ENCODE results near the gene HCST.

DNA sequence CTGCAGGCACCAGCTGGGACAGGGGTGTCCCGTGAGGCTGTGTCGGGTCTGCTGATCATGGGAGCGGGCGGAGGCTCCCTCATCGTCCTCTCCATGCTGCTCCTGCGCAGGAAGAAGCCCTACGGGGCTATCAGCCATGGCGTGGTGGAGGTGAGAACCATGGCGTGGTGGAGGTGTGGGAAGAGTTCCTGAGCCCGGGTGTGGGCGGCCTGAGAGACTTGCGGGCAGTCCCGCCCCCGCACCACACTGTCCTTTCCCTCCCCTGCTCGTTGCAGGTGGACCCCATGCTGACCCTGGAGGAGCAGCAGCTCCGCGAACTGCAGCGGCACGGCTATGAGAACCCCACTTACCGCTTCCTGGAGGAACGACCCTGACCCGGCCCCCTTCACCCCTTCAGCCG, 23.3 kb upstream of the HCST start:
- TF ChIP-seq GATA2 (IDR thresholded peaks at IDR 0.05; ENCODE audit: low read depth, low read length) (no peak), GATA3 (IDR thresholded peaks at IDR 0.05; ENCODE audit: low read depth, low read length) (no peak)

Measured in SH-SY5Y (cell line).